DND-41 (cell line): ENCODE measurements around the gene PCNX2.

Source experiments
- ATAC-seq: fragments of 200-7000 bp; cut with Tn5 transposase; 3 replicates; pipeline ENCODE4 v1.9.1; 2021; ENCODE audit warnings: low read depth; ENCODE audit not compliant: insufficient read depth
- DNase-seq: peaks from one replicate; pipeline ENCODE4 v3.0.0-alpha.2; 2020
- H2AFZ ChIP-seq: 2 replicates; pipeline ENCODE4 v1.6.0; 2012; ENCODE audit warnings: low read depth, low read length
- H3K27ac ChIP-seq: 2 replicates; pipeline ENCODE4 v1.5.1; 2012; ENCODE audit warnings: low read length, inconsistent platforms
- H3K27me3 ChIP-seq: fragments of 200-600 bp; sonication (generic); 2 replicates; pipeline ENCODE4 v1.6.0; 2012; ENCODE audit warnings: low read length, mild to moderate bottlenecking, inconsistent platforms; ENCODE audit not compliant: insufficient read depth, poor library complexity
- H3K36me3 ChIP-seq: 2 replicates; pipeline ENCODE4 v1.5.1; 2012; ENCODE audit warnings: low read length, inconsistent platforms; ENCODE audit not compliant: insufficient read depth
- H3K4me1 ChIP-seq: 2 replicates; pipeline ENCODE4 v1.5.1; 2012; ENCODE audit warnings: mild to moderate bottlenecking, low read length; ENCODE audit not compliant: insufficient read depth
- H3K4me2 ChIP-seq: 2 replicates; pipeline ENCODE4 v1.6.0; 2012; ENCODE audit warnings: mild to moderate bottlenecking, moderate library complexity, low read length, inconsistent platforms; ENCODE audit not compliant: insufficient read depth
- H3K4me3 ChIP-seq, 2 experiments: fragments of 200-600 bp in 1 of 2; shearing (Covaris generic) in 1 of 2; 2 replicates each; pipeline ENCODE4 v1.5.1; 2012 to 2016; ENCODE audit warnings: inconsistent platforms in 2 of 2, low read length in 2 of 2, mild to moderate bottlenecking in 2 of 2, low read depth in 1 of 2, moderate library complexity in 1 of 2
- H3K79me2 ChIP-seq: 2 replicates; pipeline ENCODE4 v1.6.0; 2012; ENCODE audit warnings: low read length, inconsistent platforms; ENCODE audit not compliant: insufficient read depth
- H3K9ac ChIP-seq: 2 replicates; pipeline ENCODE4 v1.6.0; 2012; ENCODE audit warnings: low read depth, mild to moderate bottlenecking, inconsistent platforms, low read length, moderate library complexity
- H3K9me3 ChIP-seq: 2 replicates; pipeline ENCODE4 v1.5.1; 2012; ENCODE audit warnings: low read length, moderate library complexity, mild to moderate bottlenecking, inconsistent platforms; ENCODE audit not compliant: insufficient read depth, severe bottlenecking
- H4K20me1 ChIP-seq: 2 replicates; pipeline ENCODE4 v1.6.0; 2012; ENCODE audit warnings: low read length; ENCODE audit not compliant: insufficient read depth
- EZH2 ChIP-seq: IDR thresholded peaks from 3 replicates; pipeline ENCODE4 v1.6.1; 2012; ENCODE audit warnings: borderline replicate concordance, low read depth, mild to moderate bottlenecking, moderate library complexity, low read length, inconsistent platforms; ENCODE audit not compliant: severe bottlenecking
- TF ChIP-seq, protein P1 (sequence below): IDR thresholded peaks from 2 replicates; pipeline ENCODE4 v1.5.1; 2012; ENCODE audit warnings: borderline replicate concordance, low read length, moderate library complexity, mild to moderate bottlenecking; ENCODE audit not compliant: poor library complexity, severe bottlenecking; ENCODE audit errors: extremely low read depth

The PCNX2 gene

DNA sequence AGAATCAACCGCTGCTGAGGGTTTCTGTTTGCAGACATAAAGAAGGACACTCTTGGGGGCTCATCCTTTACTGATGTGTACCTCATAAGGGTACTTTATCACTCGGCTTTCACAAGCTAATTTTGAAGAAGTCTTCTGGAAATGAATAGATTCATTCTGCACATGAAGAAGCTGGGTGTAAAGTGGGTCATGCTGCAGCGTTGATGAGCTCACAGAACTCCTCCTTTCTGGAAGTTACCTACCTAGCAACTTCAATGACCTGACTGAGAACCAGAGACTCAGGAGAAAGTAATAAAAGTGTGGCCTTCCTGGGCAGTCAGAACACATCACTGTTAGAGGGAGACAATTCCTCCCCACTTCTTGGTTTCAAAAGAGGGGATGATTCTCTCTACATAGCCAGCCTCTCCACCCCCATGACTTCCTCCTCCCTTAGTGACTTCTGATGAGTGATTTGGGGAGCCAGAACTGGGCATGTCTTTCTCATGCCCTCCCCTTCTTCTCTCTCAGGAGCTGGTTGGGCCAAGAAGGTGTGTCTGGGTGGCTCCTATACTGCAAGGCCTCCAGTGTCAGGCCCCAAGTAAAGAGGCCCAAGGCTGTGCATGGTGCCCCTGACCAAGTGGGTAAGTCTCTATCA, 27.0 kb downstream of the PCNX2 start:
- H3K4me3 ChIP-seq: no peak overlapping the region
- no peak for DNase-seq
- H3K79me2 ChIP-seq: no peaks in the 10 kb centered on the region
- no peaks in the 10 kb centered on the region for H3K9me3 ChIP-seq
- H3K27ac ChIP-seq: no peak overlapping the region
- H3K27me3 ChIP-seq: no peaks in the 10 kb centered on the region
- ATAC-seq: no peak
- H2AFZ ChIP-seq: no peak overlapping the region
- TF ChIP-seq, protein P1, sequence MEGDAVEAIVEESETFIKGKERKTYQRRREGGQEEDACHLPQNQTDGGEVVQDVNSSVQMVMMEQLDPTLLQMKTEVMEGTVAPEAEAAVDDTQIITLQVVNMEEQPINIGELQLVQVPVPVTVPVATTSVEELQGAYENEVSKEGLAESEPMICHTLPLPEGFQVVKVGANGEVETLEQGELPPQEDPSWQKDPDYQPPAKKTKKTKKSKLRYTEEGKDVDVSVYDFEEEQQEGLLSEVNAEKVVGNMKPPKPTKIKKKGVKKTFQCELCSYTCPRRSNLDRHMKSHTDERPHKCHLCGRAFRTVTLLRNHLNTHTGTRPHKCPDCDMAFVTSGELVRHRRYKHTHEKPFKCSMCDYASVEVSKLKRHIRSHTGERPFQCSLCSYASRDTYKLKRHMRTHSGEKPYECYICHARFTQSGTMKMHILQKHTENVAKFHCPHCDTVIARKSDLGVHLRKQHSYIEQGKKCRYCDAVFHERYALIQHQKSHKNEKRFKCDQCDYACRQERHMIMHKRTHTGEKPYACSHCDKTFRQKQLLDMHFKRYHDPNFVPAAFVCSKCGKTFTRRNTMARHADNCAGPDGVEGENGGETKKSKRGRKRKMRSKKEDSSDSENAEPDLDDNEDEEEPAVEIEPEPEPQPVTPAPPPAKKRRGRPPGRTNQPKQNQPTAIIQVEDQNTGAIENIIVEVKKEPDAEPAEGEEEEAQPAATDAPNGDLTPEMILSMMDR: no peak
- no peak for TF ChIP-seq EZH2
- no peaks in the 10 kb centered on the region for H3K36me3 ChIP-seq
- H3K4me1 ChIP-seq: no peaks in the 10 kb centered on the region
- H4K20me1 ChIP-seq: no peaks in the 10 kb centered on the region
- H3K4me2 ChIP-seq: no peak overlapping the region
- no peak overlapping the region for H3K9ac ChIP-seq

GRCh38 chr1:233261695-233262094, 33.8 kb downstream of the PCNX2 start:
- Histone ChIP-seq H3K4me2 (no peak overlapping the region), H3K27me3 (no peaks in the 10 kb centered on the region), H3K79me2 (no peaks in the 10 kb centered on the region), H3K4me1 (no peaks in the 10 kb centered on the region), H3K36me3 (peaks cover 35% of the 10 kb centered on the region), H3K9ac (no peak overlapping the region), H4K20me1 (no peaks in the 10 kb centered on the region), H3K27ac (no peak overlapping the region), H3K4me3 (no peak overlapping the region), H3K9me3 (no peaks in the 10 kb centered on the region), H2AFZ (no peak overlapping the region)
- DNase-seq (no peak), ATAC-seq (no peak)
- TF ChIP-seq, protein P1: no peak
- TF ChIP-seq EZH2: no peak

DNA sequence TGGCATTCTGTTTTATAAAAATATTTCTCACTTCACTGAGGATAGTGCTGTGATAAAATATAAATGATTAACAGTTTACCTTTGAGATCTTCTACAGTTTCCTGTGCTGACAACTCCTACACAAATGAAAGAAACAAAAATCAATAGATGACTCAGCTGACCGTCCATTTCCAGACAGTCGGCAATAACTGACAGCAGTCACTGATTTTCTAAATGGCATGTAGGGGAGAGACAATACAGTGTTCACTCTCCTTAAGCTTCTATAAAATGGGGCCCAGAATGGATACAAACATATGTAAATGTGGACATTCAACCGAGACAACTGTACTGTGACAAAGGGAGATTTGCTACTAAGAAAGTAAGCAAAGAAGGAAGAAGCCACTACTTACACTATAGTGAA, 34.3 kb downstream of the PCNX2 start:
- H3K36me3 ChIP-seq: peaks cover 35% of the 10 kb centered on the region
- DNase-seq (no peak), ATAC-seq (no peak)
- H3K27me3 ChIP-seq: no peaks in the 10 kb centered on the region
- no peak for TF ChIP-seq EZH2
- TF ChIP-seq, protein P1: no peak
- H3K79me2 ChIP-seq: no peaks in the 10 kb centered on the region
- no peak overlapping the region for H2AFZ ChIP-seq
- H3K9ac ChIP-seq: no peak overlapping the region
- H4K20me1 ChIP-seq: no peaks in the 10 kb centered on the region
- no peak overlapping the region for H3K4me3 ChIP-seq
- H3K4me1 ChIP-seq: no peaks in the 10 kb centered on the region
- H3K4me2 ChIP-seq: no peak overlapping the region
- H3K9me3 ChIP-seq: no peaks in the 10 kb centered on the region
- H3K27ac ChIP-seq: no peak overlapping the region
